ENCODE data around the gene ST3GAL4. TPM values are rescaled to one million over a fixed set of nuclear protein-coding genes. Genes with fewer than 3 reads are reported as not detected.

Gene ST3GAL4
- total and polyA plus RNA-seq, 9 donors: 25.2 to 34.4 (median 28.8) TPM

- no peaks in the 10 kb centered on the region for H3K27me3 ChIP-seq (ENCODE audit: control insufficient read depth, insufficient read depth, low read length)
- H3K4me1 ChIP-seq (ENCODE audit: control insufficient read depth, insufficient read depth, low read length): peaks cover 62% of the 10 kb centered on the region
- 7% methylated on average over 42 of the region's 46 CpGs for WGBS (ENCODE audit: insufficient coverage)
- no peaks in the 10 kb centered on the region for H3K9me3 ChIP-seq (replicated peaks; ENCODE audit: control insufficient read depth, low read depth, low read length)
- peak; percentile 43 for DNase-seq
- peak overlapping the region; percentile 53 for H3K27ac ChIP-seq (ENCODE audit: low read length)
- H3K36me3 ChIP-seq (ENCODE audit: control insufficient read depth, insufficient read depth, low read length): peaks cover 2% of the 10 kb centered on the region
- H3K4me3 ChIP-seq (ENCODE audit: low read length): peak overlapping the region; percentile 87
Measured at GRCh38 chr11:126355926-126356897, 726 bp downstream of the ST3GAL4 start.

- Histone ChIP-seq H3K4me1 (ENCODE audit: control insufficient read depth, insufficient read depth, low read length) (peaks cover 60% of the 10 kb centered on the region), H3K27me3 (ENCODE audit: control insufficient read depth, insufficient read depth, low read length) (no peaks in the 10 kb centered on the region), H3K36me3 (ENCODE audit: control insufficient read depth, insufficient read depth, low read length) (peaks cover 2% of the 10 kb centered on the region), H3K9me3 (replicated peaks; ENCODE audit: control insufficient read depth, low read depth, low read length) (no peaks in the 10 kb centered on the region), H3K27ac (ENCODE audit: low read length) (peak overlapping the region; percentile 53), H3K4me3 (ENCODE audit: low read length) (peak overlapping the region; percentile 87)
- 56% methylated on average over 10 of the region's 17 CpGs for WGBS (ENCODE audit: insufficient coverage)
- DNase-seq: no peak
Measured at GRCh38 chr11:126357055-126357962, 1.8 kb downstream of the ST3GAL4 start.

- Histone ChIP-seq H3K4me3 (ENCODE audit: low read length) (peak overlapping the region; percentile 17), H3K27me3 (ENCODE audit: control insufficient read depth, insufficient read depth, low read length) (no peaks in the 10 kb centered on the region), H3K9me3 (replicated peaks; ENCODE audit: control insufficient read depth, low read depth, low read length) (no peaks in the 10 kb centered on the region), H3K36me3 (ENCODE audit: control insufficient read depth, insufficient read depth, low read length) (peaks cover 8% of the 10 kb centered on the region), H3K27ac (ENCODE audit: low read length) (no peak overlapping the region), H3K4me1 (ENCODE audit: control insufficient read depth, insufficient read depth, low read length) (peaks cover 66% of the 10 kb centered on the region)
- 43% methylated on average over 10 of the region's 18 CpGs for WGBS (ENCODE audit: insufficient coverage)
- DNase-seq: peak; percentile 25
Measured at GRCh38 chr11:126357969-126358762, 2.7 kb downstream of the ST3GAL4 start.

DNA sequence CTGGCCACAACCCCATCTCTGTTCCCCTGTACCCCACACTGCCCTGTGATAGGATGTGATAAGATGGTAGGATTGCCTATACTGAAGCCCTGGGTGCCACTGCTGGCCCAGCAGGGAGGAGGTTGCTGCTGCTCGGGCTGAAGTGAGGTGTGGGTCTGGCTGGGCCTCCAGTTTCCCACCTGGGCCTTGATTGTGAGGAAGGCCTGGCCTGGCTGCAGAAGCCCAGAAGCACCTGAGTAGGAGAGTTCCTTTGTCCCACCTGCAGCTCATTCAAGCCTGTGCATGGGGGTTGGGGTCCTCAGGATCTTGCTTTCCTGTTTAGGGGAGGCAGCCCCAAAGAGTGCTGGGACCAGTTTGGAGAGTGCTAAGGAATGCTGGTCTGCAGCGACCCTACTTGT, 3.3 kb downstream of the ST3GAL4 start:
- no peaks in the 10 kb centered on the region for H3K27me3 ChIP-seq (ENCODE audit: control insufficient read depth, insufficient read depth, low read length)
- peak overlapping the region; percentile 63 for H3K27ac ChIP-seq (ENCODE audit: low read length)
- 0% methylated on average over 1 of the region's 2 CpGs for WGBS (ENCODE audit: insufficient coverage)
- H3K36me3 ChIP-seq (ENCODE audit: control insufficient read depth, insufficient read depth, low read length): peaks cover 8% of the 10 kb centered on the region
- peaks cover 68% of the 10 kb centered on the region for H3K4me1 ChIP-seq (ENCODE audit: control insufficient read depth, insufficient read depth, low read length)
- no peaks in the 10 kb centered on the region for H3K9me3 ChIP-seq (replicated peaks; ENCODE audit: control insufficient read depth, low read depth, low read length)
- DNase-seq: no peak
- no peak overlapping the region for H3K4me3 ChIP-seq (ENCODE audit: low read length)

DNA sequence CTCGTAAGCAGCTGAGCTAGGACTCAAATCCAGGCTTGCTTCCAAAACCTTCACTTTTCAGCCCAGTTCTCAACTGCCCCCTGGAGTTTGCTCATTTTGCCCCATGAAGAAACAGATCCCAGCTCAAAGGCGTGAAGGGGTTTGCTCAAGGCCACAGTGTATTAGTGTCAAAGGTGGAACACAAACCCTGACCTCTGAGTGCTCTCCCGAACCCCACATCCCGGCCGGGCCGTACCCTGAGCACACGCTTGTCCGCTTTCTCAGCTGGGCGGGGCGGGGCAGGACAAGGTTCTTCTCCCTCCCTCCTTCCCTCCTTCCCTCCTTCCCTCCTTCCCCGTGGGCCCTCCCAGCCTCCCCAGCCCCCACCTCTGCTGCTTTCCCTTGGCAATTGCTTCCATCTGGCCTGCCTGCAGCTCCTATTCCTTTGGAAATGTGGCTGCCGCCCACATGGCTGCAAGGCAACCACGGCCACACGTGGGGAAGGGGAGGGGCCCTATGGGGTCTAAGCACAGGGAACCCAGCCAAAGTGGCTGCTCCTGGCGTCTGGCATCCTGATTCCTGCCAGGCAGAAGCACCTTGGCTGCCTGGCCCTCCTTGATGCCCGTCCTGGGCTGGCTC, 4.1 kb downstream of the ST3GAL4 start:
- 13% methylated on average over 13 of the region's 16 CpGs for WGBS (ENCODE audit: insufficient coverage)

GRCh38 chr11:126360049-126360446, 4.6 kb downstream of the ST3GAL4 start:
- 69% methylated on average over 6 of the region's 8 CpGs for WGBS (ENCODE audit: insufficient coverage)
- peaks cover 60% of the 10 kb centered on the region for H3K4me1 ChIP-seq (ENCODE audit: control insufficient read depth, insufficient read depth, low read length)
- peak overlapping the region; percentile 9 for H3K27ac ChIP-seq (ENCODE audit: low read length)
- no peak for DNase-seq
- H3K9me3 ChIP-seq (replicated peaks; ENCODE audit: control insufficient read depth, low read depth, low read length): no peaks in the 10 kb centered on the region
- peaks cover 5% of the 10 kb centered on the region for H3K36me3 ChIP-seq (ENCODE audit: control insufficient read depth, insufficient read depth, low read length)
- no peaks in the 10 kb centered on the region for H3K27me3 ChIP-seq (ENCODE audit: control insufficient read depth, insufficient read depth, low read length)
- H3K4me3 ChIP-seq (ENCODE audit: low read length): no peak overlapping the region

More for the DNA sequence above, 4.1 kb downstream of the ST3GAL4 start:
- no peak overlapping the region for H3K4me3 ChIP-seq (ENCODE audit: low read length)
- no peaks in the 10 kb centered on the region for H3K9me3 ChIP-seq (replicated peaks; ENCODE audit: control insufficient read depth, low read depth, low read length)
- DNase-seq: peak; percentile 90
- no peaks in the 10 kb centered on the region for H3K27me3 ChIP-seq (ENCODE audit: control insufficient read depth, insufficient read depth, low read length)
- peaks cover 5% of the 10 kb centered on the region for H3K36me3 ChIP-seq (ENCODE audit: control insufficient read depth, insufficient read depth, low read length)
- H3K4me1 ChIP-seq (ENCODE audit: control insufficient read depth, insufficient read depth, low read length): peaks cover 65% of the 10 kb centered on the region
- peak overlapping the region; percentile 63 for H3K27ac ChIP-seq (ENCODE audit: low read length)

DNA sequence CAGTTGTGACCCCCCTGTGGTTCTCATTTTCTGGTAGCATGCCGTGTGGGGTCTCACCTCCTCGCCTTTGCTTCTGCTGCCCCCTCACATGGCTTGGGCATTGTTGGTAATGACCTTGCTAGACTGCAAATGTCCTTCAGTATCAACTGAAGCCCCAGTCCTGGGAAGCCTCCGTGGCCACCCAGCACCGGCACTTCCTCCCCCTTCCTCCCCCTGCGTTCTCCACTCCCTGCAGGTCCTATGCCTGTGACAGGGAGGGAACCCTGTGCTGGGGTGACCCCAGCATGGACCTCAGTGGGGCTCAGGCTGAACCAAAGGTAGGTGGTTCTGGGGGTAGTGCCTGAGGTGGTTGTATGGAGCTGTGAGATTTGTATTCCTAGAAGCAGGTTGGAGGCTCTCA, 5.9 kb downstream of the ST3GAL4 start:
- H3K27me3 ChIP-seq (ENCODE audit: control insufficient read depth, insufficient read depth, low read length): no peaks in the 10 kb centered on the region
- peaks cover 5% of the 10 kb centered on the region for H3K36me3 ChIP-seq (ENCODE audit: control insufficient read depth, insufficient read depth, low read length)
- H3K4me3 ChIP-seq (ENCODE audit: low read length): no peak overlapping the region
- H3K9me3 ChIP-seq (replicated peaks; ENCODE audit: control insufficient read depth, low read depth, low read length): no peaks in the 10 kb centered on the region
- peaks cover 69% of the 10 kb centered on the region for H3K4me1 ChIP-seq (ENCODE audit: control insufficient read depth, insufficient read depth, low read length)
- no peak for DNase-seq
- 86% methylated on average over 1 of the region's 5 CpGs for WGBS (ENCODE audit: insufficient coverage)
- H3K27ac ChIP-seq (ENCODE audit: low read length): no peak overlapping the region

- peaks cover 63% of the 10 kb centered on the region for H3K4me1 ChIP-seq (ENCODE audit: control insufficient read depth, insufficient read depth, low read length)
- peaks cover 5% of the 10 kb centered on the region for H3K36me3 ChIP-seq (ENCODE audit: control insufficient read depth, insufficient read depth, low read length)
- no peaks in the 10 kb centered on the region for H3K27me3 ChIP-seq (ENCODE audit: control insufficient read depth, insufficient read depth, low read length)
- H3K27ac ChIP-seq (ENCODE audit: low read length): peak overlapping the region; percentile 67
- 39% methylated on average over 4 of the region's 9 CpGs for WGBS (ENCODE audit: insufficient coverage)
- DNase-seq: no peak
- no peak overlapping the region for H3K4me3 ChIP-seq (ENCODE audit: low read length)
- no peaks in the 10 kb centered on the region for H3K9me3 ChIP-seq (replicated peaks; ENCODE audit: control insufficient read depth, low read depth, low read length)
Measured at GRCh38 chr11:126362879-126363655, 7.6 kb downstream of the ST3GAL4 start.
